CD14-positive monocyte (primary cell): ENCODE results near the gene PCDH7. TPM values are rescaled to one million over a fixed set of nuclear protein-coding genes. Genes with fewer than 3 reads are reported as not detected.

Experiments used
- DNase-seq, 3 donors: peaks; one replicate each; pipeline ENCODE4 v3.0.0-alpha.2; 2011 to 2022
- H2AFZ ChIP-seq: 2 replicates; pipeline ENCODE4 v1.6.0; 2012; ENCODE audit warnings: mild to moderate bottlenecking, low read depth, low read length, inconsistent platforms; ENCODE audit not compliant: insufficient read depth, poor library complexity, severe bottlenecking
- H3K27ac ChIP-seq, 2 donors: 1 replicate in 1 of 2; 2 replicates in 1 of 2; pipeline ENCODE4 v1.5.1; 2012 to 2013; ENCODE audit warnings: low read length in 2 of 2, control low read depth in 1 of 2, inconsistent platforms in 1 of 2, low read depth in 1 of 2, mild to moderate bottlenecking in 1 of 2
- H3K27me3 ChIP-seq, 2 donors: one replicate each; pipeline versions ENCODE4 v1.6.0 to v1.6.1; 2011 to 2013; ENCODE audit warnings: low read length in 2 of 2; ENCODE audit not compliant: control insufficient read depth in 2 of 2, insufficient read depth in 2 of 2
- H3K36me3 ChIP-seq, 2 donors: replicated peaks in 1 of 2; 1 replicate in 1 of 2; 2 replicates in 1 of 2; pipeline versions ENCODE4 v1.5.1 to v1.6.1; 2012 to 2013; ENCODE audit warnings: low read length in 2 of 2, control low read depth in 1 of 2, inconsistent platforms in 1 of 2, mild to moderate bottlenecking in 1 of 2; ENCODE audit not compliant: insufficient read depth in 2 of 2, control insufficient read depth in 1 of 2
- H3K4me1 ChIP-seq, 2 donors: 1 replicate in 1 of 2; 2 replicates in 1 of 2; pipeline versions ENCODE4 v1.5.1 to v1.6.1; 2012 to 2013; ENCODE audit warnings: low read length in 2 of 2, control low read depth in 1 of 2, inconsistent platforms in 1 of 2, mild to moderate bottlenecking in 1 of 2, moderate library complexity in 1 of 2; ENCODE audit not compliant: insufficient read depth in 2 of 2, control insufficient read depth in 1 of 2
- H3K4me2 ChIP-seq: replicated peaks from 2 replicates; pipeline ENCODE3; 2012; ENCODE audit warnings: low read length, moderate library complexity, mild to moderate bottlenecking; ENCODE audit not compliant: poor library complexity, severe bottlenecking; ENCODE audit errors: extremely low read depth
- H3K4me3 ChIP-seq, 3 experiments: fragments of 200-600 bp in 1 of 3; sonication (generic) in 1 of 3; replicated peaks in 1 of 3; 1 replicate in 2 of 3; 2 replicates in 1 of 3; pipeline ENCODE4 v1.5.1; 2011 to 2013; ENCODE audit warnings: low read length in 3 of 3, mild to moderate bottlenecking in 3 of 3, control low read depth in 2 of 3, low read depth in 2 of 3, inconsistent platforms in 1 of 3, moderate library complexity in 1 of 3
- H3K79me2 ChIP-seq: 2 replicates; pipeline ENCODE4 v1.6.0; 2012; ENCODE audit warnings: mild to moderate bottlenecking, control low read depth, inconsistent platforms, low read length, moderate library complexity; ENCODE audit not compliant: insufficient read depth
- H3K9ac ChIP-seq: 2 replicates; pipeline ENCODE4 v1.6.0; 2017; ENCODE audit warnings: low read length, mild to moderate bottlenecking; ENCODE audit not compliant: insufficient read depth, poor library complexity, severe bottlenecking
- H3K9me3 ChIP-seq, 2 donors: replicated peaks in 1 of 2; 1 replicate in 1 of 2; 2 replicates in 1 of 2; pipeline versions ENCODE4 v1.5.1 to v1.6.1; 2012 to 2013; ENCODE audit warnings: low read length in 2 of 2, control low read depth in 1 of 2; ENCODE audit not compliant: control insufficient read depth in 1 of 2, insufficient read depth in 1 of 2
- H4K20me1 ChIP-seq: 2 replicates; pipeline ENCODE4 v1.6.0; 2012; ENCODE audit warnings: mild to moderate bottlenecking, low read length, control low read depth, moderate library complexity; ENCODE audit not compliant: insufficient read depth
- H3K27ac Mint-ChIP-seq, 7 donors: one replicate each; pipeline ENCODE4 v1.8.0; 2020; ENCODE audit warnings: mild to moderate bottlenecking in 7 of 7, mixed read lengths in 7 of 7, moderate library complexity in 6 of 7, inconsistent platforms in 2 of 7
- H3K27me3 Mint-ChIP-seq, 3 donors: one replicate each; pipeline ENCODE4 v1.8.0; 2021 to 2022; ENCODE audit warnings: low read depth in 3 of 3, mild to moderate bottlenecking in 3 of 3, mixed read lengths in 3 of 3, moderate library complexity in 3 of 3, inconsistent platforms in 1 of 3
- H3K36me3 Mint-ChIP-seq, 2 donors: one replicate each; pipeline ENCODE4 v1.8.0; 2020; ENCODE audit warnings: mixed read lengths in 2 of 2, inconsistent platforms in 1 of 2, mild to moderate bottlenecking in 1 of 2
- H3K4me1 Mint-ChIP-seq: one replicate; pipeline ENCODE4 v1.8.0; 2020; ENCODE audit warnings: mild to moderate bottlenecking, mixed read lengths
- H3K4me3 Mint-ChIP-seq, 2 donors: one replicate each; pipeline ENCODE4 v1.8.0; 2020; ENCODE audit warnings: mild to moderate bottlenecking in 2 of 2, mixed read lengths in 2 of 2, moderate library complexity in 1 of 2
- H3K9me3 Mint-ChIP-seq, 7 donors: one replicate each; pipeline ENCODE4 v1.8.0; 2020 to 2022; ENCODE audit warnings: mixed read lengths in 7 of 7, mild to moderate bottlenecking in 6 of 7, moderate library complexity in 6 of 7, inconsistent platforms in 2 of 7
- CTCF ChIP-seq: fragments of 200-600 bp; IDR thresholded peaks from one replicate; pipeline ENCODE4 v1.8.0; 2022; ENCODE audit warnings: antibody characterized with exemption, mild to moderate bottlenecking
- WGBS: methylation state at CpG from one replicate; pipeline ENCODE4 v1.1.5; 2013; ENCODE audit warnings: missing lambda C conversion rate; ENCODE audit not compliant: insufficient coverage; 5-methylcytosine and 5-hydroxymethylcytosine counted together
- intact Hi-C, 2 donors: fragments of 100-400 bp; cut with micrococcal nuclease; formaldehyde crosslinking; loops; one replicate each; pipeline versions ENCODE4 v1.15.0 to v1.15.1; 2023
- polyA plus RNA-seq, 3 donors: library from polyadenylated mRNA; depleted of rRNA in 1 of 3; unstranded in 2 of 3; stranded (reverse) in 1 of 3; fragments of 300-500 nt in 2 of 3; fragments of >200 nt in 1 of 3; fragmentation: Illumina TruSeq in 2 of 3; gene quantifications; 1 replicate in 2 of 3; 2 replicates in 1 of 3; pipeline ENCODE4 v1.2.3, GENCODE V29; 2012 to 2021

PCDH7 gene
- polyA plus RNA-seq, 3 donors: not detected

GRCh38 chr4:30770049-30770549, 49.9 kb downstream of the PCDH7 start:
- no peak for TF ChIP-seq CTCF
- intact Hi-C loops: no loop called here
- no peak overlapping the region for H3K9ac ChIP-seq
- peaks cover 0 to 5% (median 0%) of the 10 kb centered on the region in 3 donors for H3K27me3 Mint-ChIP-seq
- H3K4me3 ChIP-seq: no peak overlapping the region
- H3K4me1 ChIP-seq: no peaks in the 10 kb centered on the region
- H2AFZ ChIP-seq: no peak overlapping the region
- H3K27me3 ChIP-seq: no peaks in the 10 kb centered on the region
- no peak overlapping the region for H3K27ac ChIP-seq
- H3K4me3 Mint-ChIP-seq: no peak overlapping the region
- no peaks in the 10 kb centered on the region for H4K20me1 ChIP-seq
- H3K36me3 ChIP-seq: no peaks in the 10 kb centered on the region
- DNase-seq: no peak
- no CpG with 5 or more reads among the region's 2 CpGs for WGBS
- H3K4me2 ChIP-seq: no peak overlapping the region
- H3K36me3 Mint-ChIP-seq: no peaks in the 10 kb centered on the region
- no peaks in the 10 kb centered on the region for H3K9me3 ChIP-seq
- no peak overlapping the region for H3K27ac Mint-ChIP-seq
- H3K4me1 Mint-ChIP-seq: no peaks in the 10 kb centered on the region
- no peaks in the 10 kb centered on the region for H3K79me2 ChIP-seq
- peaks cover 0 to 2% (median 2%) of the 10 kb centered on the region in 7 donors for H3K9me3 Mint-ChIP-seq

DNA sequence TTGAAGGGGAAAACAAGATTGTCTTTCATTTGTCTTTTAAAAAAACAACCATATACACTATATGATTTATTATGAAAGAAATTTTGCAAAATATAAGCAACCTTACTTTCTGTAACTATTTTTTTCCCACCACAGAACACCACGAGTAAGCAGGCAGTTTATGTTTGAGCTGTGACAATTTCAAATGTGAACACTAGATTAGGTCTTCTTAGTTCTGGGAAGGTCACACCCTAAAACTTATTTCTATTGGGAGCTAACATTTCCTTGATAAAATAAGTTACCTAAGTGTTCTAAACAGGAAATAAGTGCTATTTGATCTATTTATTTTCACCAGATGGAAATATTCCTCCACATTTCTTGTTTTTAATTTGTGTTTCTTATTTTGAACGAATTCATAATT, 50.6 kb downstream of the PCDH7 start:
- Histone ChIP-seq H3K4me3 (no peak overlapping the region), H3K79me2 (no peaks in the 10 kb centered on the region), H3K36me3 (no peaks in the 10 kb centered on the region), H3K9me3 (no peaks in the 10 kb centered on the region), H3K27me3 (no peaks in the 10 kb centered on the region), H3K27ac (no peak overlapping the region), H3K4me2 (no peak overlapping the region), H4K20me1 (no peaks in the 10 kb centered on the region), H3K9ac (no peak overlapping the region), H2AFZ (no peak overlapping the region), H3K4me1 (no peaks in the 10 kb centered on the region)
- peaks cover 0 to 3% (median 2%) of the 10 kb centered on the region in 3 donors for H3K27me3 Mint-ChIP-seq
- no peaks in the 10 kb centered on the region for H3K4me1 Mint-ChIP-seq
- H3K36me3 Mint-ChIP-seq: no peaks in the 10 kb centered on the region
- WGBS: no CpG with 5 or more reads among the region's 2 CpGs
- no peak overlapping the region for H3K27ac Mint-ChIP-seq
- H3K9me3 Mint-ChIP-seq: peaks cover 0 to 2% (median 1%) of the 10 kb centered on the region in 7 donors
- no peak for TF ChIP-seq CTCF
- no peak overlapping the region for H3K4me3 Mint-ChIP-seq
- DNase-seq: no peak
- intact Hi-C loops: no loop called here
